NCI-H2081 treated with DMSO at 0.1 percent for 48 hours (cell line): Measurements from ENCODE around the gene SMG5.
"Not testable (repeated sequence)": the region's sequence is repeated elsewhere in the genome, so short reads cannot be mapped to it uniquely, and the experiment has no call there.

ENCODE experiments used
- DNase-seq: peaks from one replicate; lab custom pipeline; 2025; lab: John Stamatoyannopoulos, UW

Gene SMG5

DNA sequence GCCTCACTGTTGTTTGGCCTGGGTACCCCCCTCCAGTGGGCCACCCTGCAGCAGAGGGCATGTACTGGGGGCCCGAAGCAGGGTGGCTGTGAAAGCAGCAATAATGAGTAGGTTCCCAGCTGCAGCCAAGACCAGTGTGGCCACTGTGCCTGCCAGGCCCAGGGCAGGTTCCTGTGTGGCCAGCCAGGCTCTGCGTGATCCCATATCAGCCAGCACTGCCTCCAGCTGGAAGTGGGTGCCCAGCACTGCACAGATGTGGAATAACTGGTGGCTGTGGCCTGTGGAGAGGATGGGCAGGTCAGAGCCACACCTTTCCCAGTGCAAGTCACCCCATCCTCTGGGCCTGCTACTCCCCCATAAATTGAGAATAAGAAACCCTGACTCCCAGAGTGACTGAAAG is 38.5 kb downstream of the SMG5 start:
- DNase-seq: no peak

GRCh38 chr1:156242738-156243137 is 39.9 kb downstream of the SMG5 start:
- no peak for DNase-seq

DNA sequence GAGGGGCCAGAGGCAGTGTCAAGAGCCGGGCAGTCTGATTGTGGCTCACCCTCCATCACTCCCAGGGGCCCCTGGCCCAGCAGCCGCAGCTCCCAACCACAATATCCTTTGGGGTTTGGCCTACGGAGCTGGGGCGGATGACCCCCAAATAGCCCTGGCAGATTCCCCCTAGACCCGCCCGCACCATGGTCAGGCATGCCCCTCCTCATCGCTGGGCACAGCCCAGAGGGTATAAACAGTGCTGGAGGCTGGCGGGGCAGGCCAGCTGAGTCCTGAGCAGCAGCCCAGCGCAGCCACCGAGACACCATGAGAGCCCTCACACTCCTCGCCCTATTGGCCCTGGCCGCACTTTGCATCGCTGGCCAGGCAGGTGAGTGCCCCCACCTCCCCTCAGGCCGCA is 40.7 kb downstream of the SMG5 start, which contains the start of gene BGLAP:
Gene BGLAP, plus strand, starts transcription at position 259 of the 400 bp plus-strand sequence. Its CDS starts 48 bp downstream, at position 307.
- DNase-seq: no peak

- no peak for DNase-seq
Measured at GRCh38 chr1:156241311-156241811, 41.3 kb downstream of the SMG5 start.

DNA sequence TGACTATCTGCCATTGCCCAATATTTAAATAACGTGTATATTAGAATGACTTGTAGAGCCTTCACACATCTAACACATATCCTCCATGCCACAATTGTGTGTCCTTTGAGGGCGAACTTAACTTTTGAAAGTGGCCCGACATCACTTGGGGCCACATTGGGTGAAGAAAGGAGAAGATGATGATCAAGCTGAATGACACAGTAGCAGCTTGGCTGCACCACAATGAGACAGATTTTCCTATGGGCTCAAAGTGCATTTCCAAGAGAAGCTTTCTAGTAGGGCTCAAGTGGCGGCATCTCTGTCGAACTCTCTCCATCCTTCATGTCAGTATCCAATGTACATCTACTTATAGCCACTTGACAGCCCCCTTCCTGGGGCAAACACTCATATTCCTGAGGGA is 44.4 kb downstream of the SMG5 start:
- no peak for DNase-seq

GRCh38 chr1:156236164-156236563 is 46.5 kb downstream of the SMG5 start:
- no peak for DNase-seq

GRCh38 chr1:156233426-156234127 is 49.0 kb downstream of the SMG5 start:
- no peak for DNase-seq

GRCh38 chr1:156232201-156232894 is 50.3 kb downstream of the SMG5 start:
- DNase-seq: no peak

GRCh38 chr1:156230473-156230837 is 52.2 kb downstream of the SMG5 start:
- no peak for DNase-seq

DNA sequence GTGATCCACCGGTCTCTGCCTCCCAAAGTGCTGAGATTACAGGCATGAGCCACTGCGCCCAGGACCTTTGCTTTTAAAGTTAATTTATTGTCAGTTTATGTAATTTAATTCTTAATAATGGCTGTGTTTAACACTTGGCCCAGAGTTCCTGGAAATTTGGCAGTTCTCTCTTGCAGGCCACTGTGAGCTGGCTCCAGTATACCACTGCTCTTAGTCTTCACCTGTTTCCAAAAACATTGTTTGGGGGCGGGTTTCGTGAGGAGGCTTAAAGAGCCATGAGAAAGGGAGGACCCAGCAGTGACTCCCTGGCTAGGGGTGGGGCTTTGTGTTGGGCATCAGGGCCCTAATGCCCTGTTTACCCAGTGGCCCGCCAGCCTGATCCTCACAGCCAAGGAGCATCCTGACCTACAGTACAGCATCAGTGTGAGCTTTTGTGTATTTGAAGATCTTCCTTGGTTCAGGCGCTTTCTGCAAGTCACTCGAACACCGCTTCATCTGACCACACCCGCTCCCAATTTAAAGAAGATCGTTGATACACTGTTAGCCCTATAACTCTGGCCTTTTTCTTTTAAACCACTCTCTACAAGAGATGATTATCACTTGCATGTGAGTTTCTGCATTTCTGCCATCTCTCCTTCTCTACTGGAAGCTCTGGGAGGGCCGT is 52.7 kb downstream of the SMG5 start:
- DNase-seq: no peak

DNA sequence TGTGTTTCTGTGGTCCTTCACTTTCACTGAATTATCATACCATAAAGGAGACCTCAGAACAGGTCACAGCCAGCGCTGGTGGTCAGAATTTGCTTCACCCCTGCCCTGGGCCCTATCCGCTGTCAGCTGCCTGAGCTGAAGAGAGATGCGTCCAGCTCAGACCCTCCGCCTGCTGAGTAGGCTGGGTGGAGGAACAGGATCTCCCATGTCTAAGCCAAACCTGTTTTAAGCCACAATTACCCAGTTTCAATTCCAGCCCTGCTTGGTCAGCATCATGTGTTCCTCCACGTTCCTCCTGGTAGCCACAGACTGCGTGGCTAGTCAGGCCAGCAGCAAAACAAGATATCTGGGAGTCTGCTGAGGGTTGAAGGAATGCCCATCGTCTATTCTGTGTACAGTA is 54.1 kb downstream of the SMG5 start:
- DNase-seq: no peak

GRCh38 chr1:156226782-156227181 is 55.8 kb downstream of the SMG5 start:
- DNase-seq: no peak

GRCh38 chr1:156226116-156226538 is 56.5 kb downstream of the SMG5 start:
- DNase-seq: no peak

GRCh38 chr1:156225677-156226014 is 57.0 kb downstream of the SMG5 start:
- no peak for DNase-seq

GRCh38 chr1:156221986-156222692 is 60.5 kb downstream of the SMG5 start:
- no peak for DNase-seq

DNA sequence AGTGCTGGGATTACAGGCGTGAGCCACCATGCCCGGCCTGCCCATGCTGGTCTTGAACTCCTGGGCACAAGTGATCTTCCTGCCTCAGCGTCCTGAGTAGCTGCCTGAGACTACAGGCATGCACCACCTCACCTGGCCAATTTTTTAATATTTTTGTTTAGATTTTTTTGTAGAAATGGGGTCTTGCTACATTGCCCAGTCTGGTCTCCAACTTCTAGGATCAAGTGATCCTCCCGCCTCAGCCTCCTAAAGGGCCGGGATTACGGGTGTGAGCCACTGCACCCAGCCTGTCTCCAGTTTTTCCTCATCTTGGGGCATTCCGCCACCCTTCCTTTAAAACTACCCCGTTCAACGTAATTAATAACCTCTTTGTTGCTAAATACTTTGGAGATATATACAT is 62.4 kb downstream of the SMG5 start:
- DNase-seq: no peak

DNA sequence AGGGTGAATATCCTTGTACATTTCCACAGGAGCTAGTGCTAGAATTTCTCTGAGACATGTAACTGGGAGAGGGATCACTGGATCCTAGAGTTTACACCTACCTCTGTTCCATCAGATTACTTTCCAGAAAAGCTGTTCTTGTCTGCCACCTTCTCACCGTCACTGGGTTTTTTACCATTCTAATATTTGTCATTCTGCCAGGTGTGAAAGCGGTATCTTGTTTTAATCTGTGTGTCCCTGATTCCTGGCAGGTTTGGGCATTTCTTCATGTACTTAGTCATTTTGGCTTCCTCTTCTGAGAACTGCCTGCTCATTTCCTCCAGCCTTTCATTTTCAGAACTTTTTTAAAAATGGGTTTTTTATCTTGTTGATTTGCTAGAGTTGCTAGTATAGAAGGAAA is 64.8 kb downstream of the SMG5 start:
- DNase-seq: no peak

DNA sequence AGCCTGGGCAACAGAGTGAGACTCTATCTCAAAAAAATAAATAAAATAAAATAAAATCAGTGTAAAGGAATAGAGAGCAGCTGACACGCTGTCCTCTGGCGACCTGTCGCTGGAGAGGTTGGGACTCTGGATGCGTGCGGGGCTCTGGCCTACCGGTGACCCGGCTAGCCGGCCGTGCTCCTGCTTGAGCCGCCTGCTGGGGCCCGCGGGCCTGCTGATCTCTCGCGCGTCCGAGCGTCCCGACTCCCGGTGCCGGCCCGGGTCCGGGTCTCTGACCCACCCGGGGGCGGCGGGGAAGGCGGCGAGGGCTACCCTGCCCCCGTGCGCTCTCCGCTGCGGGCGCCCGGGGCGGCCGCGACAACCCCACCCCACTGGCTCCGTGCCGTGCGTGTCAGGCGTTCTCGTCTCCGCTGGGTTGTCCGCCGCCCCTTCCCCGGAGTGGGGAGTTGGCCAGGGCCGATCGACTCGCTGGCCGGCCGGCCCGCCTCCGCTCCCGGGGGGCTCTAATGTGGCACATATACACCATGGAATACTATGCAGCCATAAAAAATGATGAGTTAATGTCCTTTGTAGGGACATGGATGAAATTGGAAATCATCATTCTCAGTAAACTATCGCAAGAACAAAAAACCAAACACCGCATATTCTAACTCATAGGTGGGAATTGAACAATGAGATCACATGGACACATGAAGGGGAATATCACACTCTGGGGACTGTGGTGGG is 66.1 kb downstream of the SMG5 start:
- not testable (repeated sequence) for DNase-seq

- no peak for DNase-seq
Measured at GRCh38 chr1:156214024-156214748, 68.4 kb downstream of the SMG5 start.

DNA sequence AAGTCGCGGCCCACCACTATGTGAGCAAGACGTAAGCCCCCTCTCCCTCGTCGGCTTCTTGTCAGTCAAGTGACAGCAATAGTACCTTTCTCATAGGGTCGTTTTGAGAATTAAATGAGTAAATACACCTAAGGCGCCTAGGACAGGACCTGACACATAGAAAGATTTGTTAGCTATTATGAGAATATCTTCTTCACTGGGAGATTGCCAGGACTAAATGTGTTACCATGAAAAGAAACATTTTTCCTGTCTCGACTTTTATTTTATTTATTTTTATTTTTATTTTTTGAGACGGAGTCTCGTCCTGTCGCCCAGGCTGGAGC is 69.0 kb downstream of the SMG5 start:
- DNase-seq: no peak
